Astrocyte of the spinal cord (primary cell): ENCODE data around the gene ACHE.

Experiments
- DNase-seq: peaks from one replicate; pipeline ENCODE4 v3.0.0; 2011; ENCODE audit warnings: low read depth, low spot score
- H3K4me3 ChIP-seq: 2 replicates; pipeline ENCODE4 v1.5.1; 2011; ENCODE audit warnings: low read depth, mild to moderate bottlenecking, low read length, moderate library complexity
- in situ Hi-C: cut with HindIII; loops from 2 replicates; pipeline ENCODE4 v1.10.0; 2017; ENCODE audit warnings: low sequenced_read_pairs
- TF ChIP-seq, protein P1 (sequence below): IDR thresholded peaks from 2 replicates; pipeline ENCODE4 v1.5.1; 2012; ENCODE audit warnings: low read depth, mild to moderate bottlenecking, low read length, inconsistent platforms

The ACHE gene

GRCh38 chr7:100891568-100892247 lies 4.0 kb downstream of the ACHE start:
- TF ChIP-seq, protein P1, sequence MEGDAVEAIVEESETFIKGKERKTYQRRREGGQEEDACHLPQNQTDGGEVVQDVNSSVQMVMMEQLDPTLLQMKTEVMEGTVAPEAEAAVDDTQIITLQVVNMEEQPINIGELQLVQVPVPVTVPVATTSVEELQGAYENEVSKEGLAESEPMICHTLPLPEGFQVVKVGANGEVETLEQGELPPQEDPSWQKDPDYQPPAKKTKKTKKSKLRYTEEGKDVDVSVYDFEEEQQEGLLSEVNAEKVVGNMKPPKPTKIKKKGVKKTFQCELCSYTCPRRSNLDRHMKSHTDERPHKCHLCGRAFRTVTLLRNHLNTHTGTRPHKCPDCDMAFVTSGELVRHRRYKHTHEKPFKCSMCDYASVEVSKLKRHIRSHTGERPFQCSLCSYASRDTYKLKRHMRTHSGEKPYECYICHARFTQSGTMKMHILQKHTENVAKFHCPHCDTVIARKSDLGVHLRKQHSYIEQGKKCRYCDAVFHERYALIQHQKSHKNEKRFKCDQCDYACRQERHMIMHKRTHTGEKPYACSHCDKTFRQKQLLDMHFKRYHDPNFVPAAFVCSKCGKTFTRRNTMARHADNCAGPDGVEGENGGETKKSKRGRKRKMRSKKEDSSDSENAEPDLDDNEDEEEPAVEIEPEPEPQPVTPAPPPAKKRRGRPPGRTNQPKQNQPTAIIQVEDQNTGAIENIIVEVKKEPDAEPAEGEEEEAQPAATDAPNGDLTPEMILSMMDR, result no peak
- in situ Hi-C loops, result no loop called here
- DNase-seq, result no peak
- no peak overlapping the region for H3K4me3 ChIP-seq

GRCh38 chr7:100890653-100891567 lies 4.8 kb downstream of the ACHE start:
- peak overlapping the region; percentile 51 for H3K4me3 ChIP-seq
- TF ChIP-seq, protein P1, result no peak
- in situ Hi-C loops, result no loop called here
- DNase-seq, result no peak

GRCh38 chr7:100888988-100889750 lies 6.5 kb downstream of the ACHE start, which contains the start of gene UFSP1:
UFSP1 (minus strand) TSS chr7:100889715; CDS start chr7:100889271, 444 bp downstream.
- in situ Hi-C loops, result no loop called here
- peak within 1 kb of the TSS; percentile 51 for H3K4me3 ChIP-seq
- no peak for DNase-seq
- TF ChIP-seq, protein P1, result no peak

DNA sequence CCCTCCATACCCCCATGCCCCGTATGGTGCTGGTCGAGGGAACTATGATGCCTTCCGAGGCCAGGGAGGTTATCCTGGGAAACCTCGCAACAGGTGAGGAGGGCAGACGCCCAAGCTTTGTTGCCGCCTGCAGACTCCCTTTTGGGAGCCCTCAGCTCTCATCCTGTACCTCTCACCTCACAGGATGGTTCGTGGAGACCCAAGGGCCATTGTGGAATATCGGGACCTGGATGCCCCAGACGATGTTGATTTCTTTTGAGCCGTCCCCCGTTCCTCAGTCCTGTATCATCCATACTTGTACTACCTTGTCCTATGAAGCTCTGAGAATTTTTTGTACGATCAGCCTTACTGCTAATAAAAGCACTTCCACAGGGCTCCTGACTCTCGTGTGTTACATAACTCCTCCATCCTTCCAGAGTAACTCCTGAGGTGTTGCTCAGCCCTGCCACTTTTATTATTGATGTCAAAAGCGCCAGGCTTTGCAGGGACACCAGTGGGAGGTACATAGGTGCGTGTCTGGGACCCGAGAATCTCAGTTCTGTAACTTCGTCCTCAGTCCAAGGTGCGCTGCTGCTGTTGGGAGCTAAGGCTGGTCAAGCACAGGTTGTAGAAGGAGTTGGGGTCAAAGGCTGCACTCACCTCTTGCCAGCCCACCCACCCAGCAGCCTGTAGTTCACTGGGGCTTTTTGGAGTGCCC lies 7.2 kb downstream of the ACHE start:
- no peak for DNase-seq
- peak overlapping the region; percentile 48 for H3K4me3 ChIP-seq
- in situ Hi-C loops, result no loop called here
- TF ChIP-seq, protein P1, result no peak

DNA sequence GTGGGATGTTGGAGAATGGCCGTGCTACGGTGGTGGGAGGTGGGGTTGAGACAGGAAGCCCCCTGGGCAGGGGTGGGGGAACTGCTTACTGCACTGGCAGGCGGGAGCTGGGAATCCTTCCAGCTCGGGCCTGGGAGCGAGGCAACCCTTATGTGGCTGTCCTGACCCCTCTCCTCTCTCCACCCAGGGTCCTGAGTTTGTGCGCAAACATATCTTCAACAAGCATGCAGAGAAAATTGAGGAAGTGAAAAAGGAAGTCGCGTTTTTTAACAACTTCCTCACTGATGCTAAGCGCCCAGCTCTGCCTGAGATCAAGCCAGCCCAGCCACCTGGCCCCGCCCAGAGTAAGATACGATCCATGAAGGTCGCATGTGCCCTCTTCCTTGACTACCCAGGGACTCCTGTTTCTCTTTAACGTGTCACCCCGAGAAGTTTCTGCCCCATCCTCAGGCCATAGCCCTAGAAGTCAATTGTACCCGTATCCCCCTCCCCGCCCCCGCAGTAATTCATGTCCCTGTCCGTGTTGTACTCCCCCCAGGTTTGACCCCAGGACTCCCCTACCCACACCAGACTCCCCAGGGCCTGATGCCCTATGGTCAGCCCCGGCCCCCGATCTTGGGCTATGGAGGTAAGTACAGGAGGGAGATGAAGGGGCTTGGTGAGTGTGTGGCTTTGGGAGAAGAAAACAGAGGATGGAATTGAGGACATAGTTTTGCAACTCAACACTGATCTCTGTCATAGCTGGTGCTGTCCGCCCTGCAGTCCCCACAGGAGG lies 8.0 kb downstream of the ACHE start:
- no peak for DNase-seq
- in situ Hi-C loops, result no loop called here
- TF ChIP-seq, protein P1, result no peak
- H3K4me3 ChIP-seq, result no peak overlapping the region
